ENCODE data around the gene OAF.

- TF ChIP-seq, protein P1, sequence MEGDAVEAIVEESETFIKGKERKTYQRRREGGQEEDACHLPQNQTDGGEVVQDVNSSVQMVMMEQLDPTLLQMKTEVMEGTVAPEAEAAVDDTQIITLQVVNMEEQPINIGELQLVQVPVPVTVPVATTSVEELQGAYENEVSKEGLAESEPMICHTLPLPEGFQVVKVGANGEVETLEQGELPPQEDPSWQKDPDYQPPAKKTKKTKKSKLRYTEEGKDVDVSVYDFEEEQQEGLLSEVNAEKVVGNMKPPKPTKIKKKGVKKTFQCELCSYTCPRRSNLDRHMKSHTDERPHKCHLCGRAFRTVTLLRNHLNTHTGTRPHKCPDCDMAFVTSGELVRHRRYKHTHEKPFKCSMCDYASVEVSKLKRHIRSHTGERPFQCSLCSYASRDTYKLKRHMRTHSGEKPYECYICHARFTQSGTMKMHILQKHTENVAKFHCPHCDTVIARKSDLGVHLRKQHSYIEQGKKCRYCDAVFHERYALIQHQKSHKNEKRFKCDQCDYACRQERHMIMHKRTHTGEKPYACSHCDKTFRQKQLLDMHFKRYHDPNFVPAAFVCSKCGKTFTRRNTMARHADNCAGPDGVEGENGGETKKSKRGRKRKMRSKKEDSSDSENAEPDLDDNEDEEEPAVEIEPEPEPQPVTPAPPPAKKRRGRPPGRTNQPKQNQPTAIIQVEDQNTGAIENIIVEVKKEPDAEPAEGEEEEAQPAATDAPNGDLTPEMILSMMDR (IDR thresholded peaks at IDR 0.05; ENCODE audit: insufficient read depth, low read depth, low read length) = no peak
- no peak for TF ChIP-seq EZH2 (IDR thresholded peaks at IDR 0.05; ENCODE audit: insufficient read depth, low read length)
These were observed 5.2 kb upstream of the OAF start for GRCh38 chr11:120205596-120206161.

Data from astrocyte (in vitro differentiated cells and primary cell).